Measurements from ENCODE around the gene ELK4.

DNA sequence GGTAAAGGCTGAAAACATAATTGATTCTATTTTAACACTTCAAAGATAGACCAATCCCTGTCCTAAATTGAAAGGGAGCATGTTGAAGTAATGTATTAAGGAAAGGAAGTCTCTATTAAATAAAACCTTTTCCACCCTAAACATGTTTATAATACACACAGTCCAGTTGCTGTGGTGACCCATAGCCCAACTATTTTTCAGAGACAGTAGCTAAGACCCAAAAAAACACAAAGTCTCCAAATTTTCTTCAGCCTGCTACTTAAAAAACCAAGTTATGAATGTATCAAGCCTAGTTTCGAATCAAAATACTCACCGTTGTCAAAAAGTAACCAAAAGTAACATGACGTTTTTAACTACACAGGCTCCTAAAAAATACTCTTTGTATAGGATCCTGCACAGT is 1.6 kb downstream of the ELK4 start:
- no peak for TF ChIP-seq CTCF (conservative IDR thresholded peaks at IDR 0.05 in 1 of 2, IDR thresholded peaks at IDR 0.05 in 1 of 2; ENCODE audit: low read depth in 1 of 2, low read length in 2 of 2)
- no peak for TF ChIP-seq EZH2 (IDR thresholded peaks at IDR 0.05; ENCODE audit: low read length, missing control alignments)
